SK-N-SH treated with all-trans-retinoic acid at 6 μM for 48 hours (cell line): ENCODE measurements around the gene XRCC4.

Experiments
- RARB ChIP-seq: fragments of 250-450 bp; sonication (Bioruptor Pico); IDR thresholded peaks from 2 replicates; pipeline ENCODE4 v1.8.0; 2021; ENCODE audit warnings: mild to moderate bottlenecking, moderate library complexity
- TCF4 ChIP-seq: fragments of 250-450 bp; sonication (Bioruptor Pico); IDR thresholded peaks from 2 replicates; pipeline ENCODE4 v1.8.0; 2021; ENCODE audit warnings: mild to moderate bottlenecking, moderate library complexity, borderline replicate concordance
- ZFP30 ChIP-seq: fragments of 450-650 bp; formaldehyde crosslinking; IDR thresholded peaks from 2 replicates; pipeline ENCODE4 v1.5.0; 2022; ENCODE audit warnings: mild to moderate bottlenecking, moderate library complexity

GRCh38 chr5:83299353-83299752 is 222.0 kb downstream of the XRCC4 start:
- TF ChIP-seq ZFP30 (CRISPR knock-in tag): peak; percentile 66
- no peak for TF ChIP-seq TCF4
- TF ChIP-seq RARB (CRISPR knock-in tag): no peak
